Endothelial cell of umbilical vein (primary cell): ENCODE measurements around the gene IL1R2. TPM values are rescaled to one million over a fixed set of nuclear protein-coding genes. Genes with fewer than 3 reads are reported as not detected.

Source experiments
- BruUV-seq: library from RNA; stranded (reverse); fragments of 400-500 nt; replicated peaks from 2 replicates; lab custom pipeline; 2021; lab: Mats Ljungman, UMichigan
- CTCF ChIA-PET: fragments of 300-600, 350-600 bp; sonication (Branson Sonifier 250); formaldehyde crosslinking; loops from one replicate; lab custom pipeline; 2021; ENCODE audit warnings: antibody characterized with exemption, inconsistent platforms; lab: Charles Lee
- POLR2A ChIA-PET: fragments of 300-600, 350-600 bp; sonication (Branson Sonifier 250); formaldehyde crosslinking; loops from one replicate; lab custom pipeline; 2021; ENCODE audit warnings: antibody characterized with exemption, inconsistent platforms; lab: Charles Lee
- DNase-seq: peaks from one replicate; pipeline ENCODE4 v3.0.0-alpha.2; 2011; ENCODE audit warnings: low read depth, low spot score
- FAIRE-seq: peaks from 2 replicates; lab custom pipeline; 2011; peaks lifted over from hg19 to GRCh38; lab: Jason Lieb, UNC
- H2AFZ ChIP-seq: 2 replicates; pipeline ENCODE4 v1.6.0; 2012; ENCODE audit warnings: low read depth, low read length, control low read depth, inconsistent platforms
- H3K27ac ChIP-seq: 2 replicates; pipeline ENCODE4 v1.5.1; 2011; ENCODE audit warnings: low read depth, mild to moderate bottlenecking, control low read depth, low read length, moderate library complexity; ENCODE audit not compliant: insufficient read depth
- H3K27me3 ChIP-seq, 2 experiments: 2 replicates each; pipeline versions ENCODE4 v1.6.0 to v1.6.1; 2011; ENCODE audit warnings: low read length in 2 of 2, mixed read lengths in 1 of 2; ENCODE audit not compliant: control insufficient read depth in 2 of 2, insufficient read depth in 2 of 2
- H3K36me3 ChIP-seq, 2 experiments: 2 replicates in 1 of 2; 3 replicates in 1 of 2; pipeline ENCODE4 v1.5.1; 2011; ENCODE audit warnings: low read length in 2 of 2, mild to moderate bottlenecking in 1 of 2, moderate library complexity in 1 of 2; ENCODE audit not compliant: control insufficient read depth in 2 of 2, insufficient read depth in 2 of 2; ENCODE audit errors: extremely low read depth in 1 of 2
- H3K4me1 ChIP-seq: 3 replicates; pipeline ENCODE4 v1.5.1; 2011; ENCODE audit warnings: mild to moderate bottlenecking, low read length; ENCODE audit not compliant: control insufficient read depth, insufficient read depth; ENCODE audit errors: extremely low read depth
- H3K4me2 ChIP-seq: 2 replicates; pipeline ENCODE4 v1.6.1; 2011; ENCODE audit warnings: low read length, control low read depth, mixed read lengths; ENCODE audit not compliant: insufficient read depth
- H3K4me3 ChIP-seq, 3 experiments: fragments of 200-600 bp in 1 of 3; sonication (generic), shearing (Covaris generic) in 1 of 3; replicated peaks in 1 of 3; 2 replicates each; pipeline ENCODE4 v1.5.1; 2011 to 2016; ENCODE audit warnings: control low read depth in 3 of 3, low read length in 3 of 3, mild to moderate bottlenecking in 2 of 3, inconsistent platforms in 1 of 3, low read depth in 1 of 3, moderate library complexity in 1 of 3; ENCODE audit not compliant: insufficient read depth in 1 of 3
- H3K79me2 ChIP-seq: 2 replicates; pipeline ENCODE4 v1.6.0; 2012; ENCODE audit warnings: low read length, inconsistent platforms; ENCODE audit not compliant: control insufficient read depth, insufficient read depth
- H3K9ac ChIP-seq: replicated peaks from 2 replicates; pipeline ENCODE3; 2011; ENCODE audit warnings: low read length, control low read depth; ENCODE audit not compliant: insufficient read depth; ENCODE audit errors: extremely low read depth
- H3K9me1 ChIP-seq: replicated peaks from 3 replicates; pipeline ENCODE4 v1.6.0; 2011; ENCODE audit warnings: mild to moderate bottlenecking, low read length; ENCODE audit not compliant: control insufficient read depth, insufficient read depth; ENCODE audit errors: extremely low read depth
- H3K9me3 ChIP-seq: replicated peaks from 2 replicates; pipeline ENCODE4 v1.5.1; 2012; ENCODE audit warnings: low read length, inconsistent platforms; ENCODE audit not compliant: control insufficient read depth, insufficient read depth
- H4K20me1 ChIP-seq: replicated peaks from 2 replicates; pipeline ENCODE3; 2011; ENCODE audit warnings: mild to moderate bottlenecking, low read length; ENCODE audit not compliant: control insufficient read depth, insufficient read depth; ENCODE audit errors: extremely low read depth
- EZH2 ChIP-seq: IDR thresholded peaks from 2 replicates; pipeline ENCODE4 v1.6.1; 2012; ENCODE audit warnings: borderline replicate concordance, low read depth, mild to moderate bottlenecking, moderate library complexity, low read length, inconsistent platforms; ENCODE audit not compliant: severe bottlenecking
- FOS ChIP-seq: IDR thresholded peaks from 2 replicates; pipeline ENCODE4 v1.6.1; 2011; ENCODE audit warnings: mild to moderate bottlenecking, low read length, moderate library complexity, borderline replicate concordance; ENCODE audit not compliant: insufficient read depth
- GATA2 ChIP-seq: IDR thresholded peaks from 2 replicates; pipeline ENCODE4 v1.7.0; 2011; ENCODE audit warnings: low read depth, mild to moderate bottlenecking, moderate library complexity, mixed read lengths, low read length; ENCODE audit not compliant: insufficient read length, insufficient read depth
- JUN ChIP-seq: IDR thresholded peaks from 2 replicates; pipeline ENCODE4 v1.6.1; 2011; ENCODE audit warnings: borderline replicate concordance, low read depth; ENCODE audit not compliant: insufficient read length, insufficient read depth
- MAX ChIP-seq: IDR thresholded peaks from 2 replicates; pipeline ENCODE4 v1.6.1; 2011; ENCODE audit not compliant: insufficient read depth, insufficient read length
- MYC ChIP-seq: IDR thresholded peaks from one replicate; pipeline ENCODE4 v1.6.1; 2011; ENCODE audit warnings: mild to moderate bottlenecking, low read depth, low read length
- POLR2A ChIP-seq: IDR thresholded peaks from 2 replicates; pipeline ENCODE4 v1.6.1; 2012; ENCODE audit warnings: low read depth, mild to moderate bottlenecking, control low read depth, low read length
- POLR2AphosphoS5 ChIP-seq: IDR thresholded peaks from 2 replicates; pipeline ENCODE4 v1.6.1; 2012; ENCODE audit warnings: low read depth, mild to moderate bottlenecking, control low read depth, low read length, moderate library complexity; ENCODE audit not compliant: insufficient read depth
- dilution Hi-C: fragments of 300-500 bp; cut with MboI; formaldehyde crosslinking; loops from one replicate; pipeline ENCODE4 v1.15.0; 2019; ENCODE audit warnings: low sequenced_read_pairs; ENCODE audit not compliant: extremely low pct_ligation_motif_present
- intact Hi-C: fragments of 100-400 bp; cut with micrococcal nuclease; formaldehyde crosslinking; loops from one replicate; pipeline ENCODE4 v1.10.0; 2022
- polyA plus RNA-seq, 4 experiments: library from polyadenylated mRNA; depleted of rRNA in 3 of 4; stranded (reverse) in 3 of 4; unstranded in 1 of 4; fragments of >200 nt; gene quantifications; 2 replicates each; pipeline versions ENCODE4 v1.2.1 to v1.2.3, GENCODE V29; 2011 to 2012; ENCODE audit warnings: missing spikeins in 1 of 4
- total RNA-seq: library from RNA; stranded (reverse); gene quantifications from 2 replicates; pipeline ENCODE4 v1.2.3, GENCODE V29; 2021
- TF ChIP-seq, protein P1 (sequence below), 2 donors: IDR thresholded peaks; 1 replicate in 1 of 2; 2 replicates in 1 of 2; pipeline ENCODE4 v1.5.1; 2011; ENCODE audit warnings: low read length in 2 of 2, mild to moderate bottlenecking in 2 of 2, moderate library complexity in 2 of 2, control low read depth in 1 of 2, inconsistent platforms in 1 of 2, low read depth in 1 of 2; ENCODE audit not compliant: insufficient read depth in 1 of 2; ENCODE audit errors: extremely low read depth in 1 of 2

IL1R2 gene
- total and polyA plus RNA-seq, 2 donors (not counting 3 experiments of a cell fraction or from before 2014, with no cell fraction given) = not detected

DNA sequence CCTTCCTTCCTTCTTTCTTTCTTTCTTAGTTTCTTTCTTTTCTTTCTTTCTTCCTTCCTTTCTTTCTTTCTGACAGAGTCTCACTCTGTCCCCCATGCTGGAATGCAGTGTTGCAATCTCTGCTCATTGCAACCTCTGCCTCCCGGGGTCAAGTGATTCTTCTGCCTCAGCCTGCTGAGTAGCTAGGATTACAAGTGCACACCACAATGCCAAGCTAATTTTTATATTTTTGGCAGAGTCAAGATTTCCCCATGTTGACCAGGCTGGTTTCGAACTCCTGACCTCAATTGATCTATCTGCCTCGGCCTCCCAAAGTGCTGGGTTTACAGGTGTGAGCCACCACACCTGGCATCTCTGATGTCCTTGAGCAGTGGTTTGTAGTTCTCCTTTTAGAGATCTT lies 48.5 kb downstream of the IL1R2 start:
- Histone ChIP-seq H3K27me3 (no peaks in the 10 kb centered on the region), H4K20me1 (no peaks in the 10 kb centered on the region), H3K9me1 (no peaks in the 10 kb centered on the region), H3K79me2 (no peaks in the 10 kb centered on the region), H3K36me3 (no peaks in the 10 kb centered on the region), H2AFZ (no peak overlapping the region), H3K27ac (no peak overlapping the region), H3K4me3 (no peak overlapping the region), H3K4me1 (no peaks in the 10 kb centered on the region), H3K9me3 (no peaks in the 10 kb centered on the region), H3K4me2 (no peak overlapping the region), H3K9ac (no peak overlapping the region)
- no peak for DNase-seq
- dilution Hi-C loops = no loop called here
- TF ChIP-seq MYC = no peak
- TF ChIP-seq MAX = no peak
- TF ChIP-seq POLR2AphosphoS5 = no peak
- no peak for TF ChIP-seq EZH2
- no peak for TF ChIP-seq POLR2A
- no peak for TF ChIP-seq GATA2
- TF ChIP-seq, protein P1, sequence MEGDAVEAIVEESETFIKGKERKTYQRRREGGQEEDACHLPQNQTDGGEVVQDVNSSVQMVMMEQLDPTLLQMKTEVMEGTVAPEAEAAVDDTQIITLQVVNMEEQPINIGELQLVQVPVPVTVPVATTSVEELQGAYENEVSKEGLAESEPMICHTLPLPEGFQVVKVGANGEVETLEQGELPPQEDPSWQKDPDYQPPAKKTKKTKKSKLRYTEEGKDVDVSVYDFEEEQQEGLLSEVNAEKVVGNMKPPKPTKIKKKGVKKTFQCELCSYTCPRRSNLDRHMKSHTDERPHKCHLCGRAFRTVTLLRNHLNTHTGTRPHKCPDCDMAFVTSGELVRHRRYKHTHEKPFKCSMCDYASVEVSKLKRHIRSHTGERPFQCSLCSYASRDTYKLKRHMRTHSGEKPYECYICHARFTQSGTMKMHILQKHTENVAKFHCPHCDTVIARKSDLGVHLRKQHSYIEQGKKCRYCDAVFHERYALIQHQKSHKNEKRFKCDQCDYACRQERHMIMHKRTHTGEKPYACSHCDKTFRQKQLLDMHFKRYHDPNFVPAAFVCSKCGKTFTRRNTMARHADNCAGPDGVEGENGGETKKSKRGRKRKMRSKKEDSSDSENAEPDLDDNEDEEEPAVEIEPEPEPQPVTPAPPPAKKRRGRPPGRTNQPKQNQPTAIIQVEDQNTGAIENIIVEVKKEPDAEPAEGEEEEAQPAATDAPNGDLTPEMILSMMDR (IDR thresholded peaks at IDR 0.05; ENCODE audit: extremely low read depth in 1 of 2, insufficient read depth in 1 of 2, low read depth in 1 of 2, low read length in 2 of 2) = no peak
- TF ChIP-seq FOS = no peak
- no peak for TF ChIP-seq JUN
- FAIRE-seq = no peak
- intact Hi-C loops = no loop called here
- no TSS peak for BruUV-seq
- ChIA-PET CTCF (no interaction called here), POLR2A (no interaction called here)
